ENCODE measurements around the gene TTC9.
"Not testable (repeated sequence)": the region's sequence is repeated elsewhere in the genome, so short reads cannot be mapped to it uniquely, and the experiment has no call there.

TTC9 gene

GRCh38 chr14:70680748-70681147 lies 39.0 kb downstream of the TTC9 start:
- no peak for DNase-seq (ENCODE audit: low read depth)

- no peak for DNase-seq (ENCODE audit: low read depth)
Observed at GRCh38 chr14:70683983-70684382, 42.3 kb downstream of the TTC9 start.

- DNase-seq (ENCODE audit: low read depth), result no peak
Observed at GRCh38 chr14:70685474-70686197, 43.9 kb downstream of the TTC9 start.

GRCh38 chr14:70692210-70692609 lies 50.5 kb downstream of the TTC9 start:
- DNase-seq (ENCODE audit: low read depth), result no peak

- no peak for DNase-seq (ENCODE audit: low read depth)
Observed at GRCh38 chr14:70696026-70696425, 54.3 kb downstream of the TTC9 start.

- DNase-seq (ENCODE audit: low read depth), result no peak
Observed at GRCh38 chr14:70697701-70698100, 56.0 kb downstream of the TTC9 start.

- no peak for DNase-seq (ENCODE audit: low read depth)
Observed at GRCh38 chr14:70698288-70698687, 56.6 kb downstream of the TTC9 start.

GRCh38 chr14:70699646-70700045 lies 57.9 kb downstream of the TTC9 start:
- DNase-seq (ENCODE audit: low read depth), result no peak

GRCh38 chr14:70700955-70701585 lies 59.4 kb downstream of the TTC9 start:
- DNase-seq (ENCODE audit: low read depth), result no peak

- no peak for DNase-seq (ENCODE audit: low read depth)
Observed at GRCh38 chr14:70701610-70702009, 59.9 kb downstream of the TTC9 start.

- no peak for DNase-seq (ENCODE audit: low read depth)
Observed at GRCh38 chr14:70702161-70702560, 60.4 kb downstream of the TTC9 start.

GRCh38 chr14:70703621-70704168 lies 62.0 kb downstream of the TTC9 start:
- not testable (repeated sequence) for DNase-seq (ENCODE audit: low read depth)

- no peak for DNase-seq (ENCODE audit: low read depth)
Observed at GRCh38 chr14:70704960-70705359, 63.2 kb downstream of the TTC9 start.

GRCh38 chr14:70706177-70706576 lies 64.5 kb downstream of the TTC9 start:
- no peak for DNase-seq (ENCODE audit: low read depth)

GRCh38 chr14:70707138-70708038 lies 65.7 kb downstream of the TTC9 start:
- DNase-seq (ENCODE audit: low read depth), result peak; percentile 6

GRCh38 chr14:70708717-70709570 lies 67.2 kb downstream of the TTC9 start:
- no peak for DNase-seq (ENCODE audit: low read depth)

GRCh38 chr14:70709726-70710382 lies 68.1 kb downstream of the TTC9 start:
- DNase-seq (ENCODE audit: low read depth), result no peak

- no peak for DNase-seq (ENCODE audit: low read depth)
Observed at GRCh38 chr14:70711451-70711850, 69.7 kb downstream of the TTC9 start.

- DNase-seq (ENCODE audit: low read depth), result no peak
Observed at GRCh38 chr14:70713096-70713495, 71.4 kb downstream of the TTC9 start.

- no peak for DNase-seq (ENCODE audit: low read depth)
Observed at GRCh38 chr14:70713511-70713916, 71.8 kb downstream of the TTC9 start.

GRCh38 chr14:70714055-70714550 lies 72.4 kb downstream of the TTC9 start:
- peak; percentile 4 for DNase-seq (ENCODE audit: low read depth)
